Measurements from ENCODE around the gene MOSPD3.

DNA sequence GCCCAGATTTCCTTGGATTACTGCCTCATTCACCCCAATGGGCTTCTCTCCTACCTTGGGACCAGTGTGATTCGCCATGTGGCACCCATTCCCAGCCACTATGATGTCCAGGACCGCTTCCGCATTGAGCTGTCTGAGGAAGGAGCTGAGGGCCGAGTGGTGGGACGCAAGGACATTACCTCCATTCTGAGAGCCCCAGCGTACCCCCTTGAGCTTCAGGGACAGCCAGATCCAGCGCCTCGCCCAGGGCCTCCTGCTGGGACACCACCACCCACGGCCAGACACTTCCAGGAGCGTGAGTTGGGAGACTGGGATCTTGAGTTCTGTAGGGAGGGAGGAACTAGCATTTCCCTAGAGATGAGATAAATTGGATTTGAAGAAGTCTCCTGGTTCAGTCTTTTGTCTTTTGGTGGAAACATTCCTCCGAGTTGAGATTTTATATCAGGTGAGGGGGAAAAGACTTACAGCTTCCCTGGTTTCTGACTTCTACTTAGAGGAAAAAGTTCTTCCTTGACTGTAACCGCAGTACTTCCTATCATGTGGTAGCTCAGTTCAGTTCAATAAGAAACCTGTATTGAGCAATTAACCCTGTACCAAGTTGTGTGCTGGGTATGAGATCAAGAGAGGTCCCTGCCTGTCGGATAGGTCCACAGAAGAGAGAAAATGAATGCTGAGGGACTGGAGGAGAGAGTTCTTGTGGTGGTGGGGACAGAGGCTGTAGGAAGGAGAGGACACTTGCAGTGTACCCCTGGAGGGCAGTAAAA is 1.3 kb downstream of the MOSPD3 start:
- TF ChIP-seq CTCF (IDR thresholded peaks at IDR 0.05) (no peak), REST (IDR thresholded peaks at IDR 0.05; ENCODE audit: insufficient read depth in 1 of 2, low read depth in 2 of 2, low read length in 1 of 2) (no peak), SIN3A (IDR thresholded peaks at IDR 0.05; ENCODE audit: borderline replicate concordance, insufficient read depth, low read depth, low read length) (no peak), TCF7L2 (IDR thresholded peaks at IDR 0.05; ENCODE audit: low read depth, low read length) (no peak)
